ENCODE data around the gene SNAPC3. TPM values are rescaled to one million over a fixed set of nuclear protein-coding genes. Genes with fewer than 3 reads are reported as not detected.

The SNAPC3 gene
- polyA plus RNA-seq, 1 donor (not counting 4 experiments of a cell fraction or from before 2014, with no cell fraction given), result 29.9 TPM

DNA sequence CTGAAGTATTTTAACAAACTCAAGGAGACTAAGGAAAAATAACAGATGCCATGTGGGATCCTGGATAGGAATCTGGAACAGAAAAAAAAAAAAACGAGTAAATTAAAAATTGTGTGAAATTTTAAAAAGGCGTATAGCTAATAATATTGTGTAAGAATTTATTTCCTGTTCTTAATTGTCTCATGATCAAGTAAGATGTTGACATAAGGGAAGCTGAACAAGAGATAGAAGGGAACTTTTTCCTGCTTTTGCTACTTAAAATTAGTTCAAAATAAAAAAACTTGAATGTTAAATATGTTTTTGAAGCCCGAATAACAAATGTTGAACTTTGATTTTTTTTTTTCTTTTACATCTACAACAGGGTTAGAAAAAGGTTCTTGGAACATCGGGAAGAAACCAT, 10.5 kb downstream of the SNAPC3 start:
- no peak for FAIRE-seq
- DNase-seq (ENCODE audit: low read depth, low spot score), result no peak
- Histone ChIP-seq H3K4me1 (ENCODE audit: control insufficient read depth, extremely low read depth, insufficient read depth, low read length) (no peaks in the 10 kb centered on the region), H3K36me3 (ENCODE audit: control insufficient read depth in 2 of 2, extremely low read depth in 1 of 2, insufficient read depth in 2 of 2, low read length in 2 of 2) (peaks cover 0 to 4% of the 10 kb centered on the region in 2 experiments), H2AFZ (ENCODE audit: control insufficient read depth, low read length) (no peak overlapping the region), H3K4me2 (ENCODE audit: control insufficient read depth, extremely low read depth, insufficient read depth, low read depth, low read length) (no peak overlapping the region), H3K9me1 (ENCODE audit: control insufficient read depth, extremely low read depth, insufficient read depth, low read length) (no peaks in the 10 kb centered on the region), H3K9me3 (ENCODE audit: control insufficient read depth, low read depth, low read length) (no peaks in the 10 kb centered on the region), H3K79me2 (ENCODE audit: control insufficient read depth, insufficient read depth, low read length) (peaks cover 67% of the 10 kb centered on the region), H3K27ac (ENCODE audit: control insufficient read depth, insufficient read depth, low read length) (no peak overlapping the region), H3K27me3 (ENCODE audit: control insufficient read depth, extremely low read depth, insufficient read depth, low read length) (no peaks in the 10 kb centered on the region), H3K4me3 (ENCODE audit: control insufficient read depth in 2 of 3, extremely low read depth in 1 of 3, insufficient read depth in 2 of 3, low read depth in 1 of 3, low read length in 3 of 3) (no peak overlapping the region), H4K20me1 (ENCODE audit: control insufficient read depth, extremely low read depth, insufficient read depth, low read length) (no peaks in the 10 kb centered on the region), H3K9ac (ENCODE audit: control insufficient read depth, extremely low read depth, insufficient read depth, low read length) (no peak overlapping the region)
- dilution Hi-C loops (cut with MboI; ENCODE audit: extremely low pct_ligation_motif_present, low sequenced_read_pairs), result no loop called here
- no peak for TF ChIP-seq EZH2 (IDR thresholded peaks at IDR 0.05; ENCODE audit: low read length)
- TF ChIP-seq CTCF (optimal IDR thresholded peaks at IDR 0.05 in 1 of 3, IDR thresholded peaks at IDR 0.05 in 1 of 3, conservative IDR thresholded peaks at IDR 0.05 in 1 of 3; ENCODE audit: extremely low read depth in 1 of 3, insufficient read depth in 2 of 3, low read length in 3 of 3), result no peak

DNA sequence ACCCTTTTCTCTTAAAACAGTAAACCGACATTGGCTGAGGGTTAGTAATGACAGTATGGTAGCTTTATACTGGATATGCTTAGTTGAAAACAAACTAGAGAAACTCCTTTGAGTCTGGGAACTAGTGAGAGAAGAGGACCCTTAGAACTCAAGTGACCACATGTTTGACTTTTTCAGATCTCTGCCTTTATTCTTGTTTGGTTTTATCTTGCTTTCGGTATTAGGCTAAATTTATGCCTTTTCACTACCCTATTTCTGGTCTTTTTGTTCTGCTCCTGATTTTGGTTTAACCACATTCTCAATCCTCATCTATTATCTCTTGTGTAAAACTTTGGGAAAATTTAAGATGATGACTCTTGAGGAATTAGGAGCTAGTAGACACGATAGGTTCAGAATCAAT, 11.0 kb downstream of the SNAPC3 start:
- FAIRE-seq (no peak), DNase-seq (ENCODE audit: low read depth, low spot score) (no peak)
- Histone ChIP-seq H3K27ac (ENCODE audit: control insufficient read depth, insufficient read depth, low read length) (no peak overlapping the region), H3K27me3 (ENCODE audit: control insufficient read depth, extremely low read depth, insufficient read depth, low read length) (no peaks in the 10 kb centered on the region), H3K9me1 (ENCODE audit: control insufficient read depth, extremely low read depth, insufficient read depth, low read length) (no peaks in the 10 kb centered on the region), H3K4me2 (ENCODE audit: control insufficient read depth, extremely low read depth, insufficient read depth, low read depth, low read length) (no peak overlapping the region), H3K36me3 (ENCODE audit: control insufficient read depth in 2 of 2, extremely low read depth in 1 of 2, insufficient read depth in 2 of 2, low read length in 2 of 2) (peaks cover 0 to 4% of the 10 kb centered on the region in 2 experiments), H3K9ac (ENCODE audit: control insufficient read depth, extremely low read depth, insufficient read depth, low read length) (no peak overlapping the region), H3K79me2 (ENCODE audit: control insufficient read depth, insufficient read depth, low read length) (peaks cover 70% of the 10 kb centered on the region), H3K4me1 (ENCODE audit: control insufficient read depth, extremely low read depth, insufficient read depth, low read length) (no peaks in the 10 kb centered on the region), H3K4me3 (ENCODE audit: control insufficient read depth in 2 of 3, extremely low read depth in 1 of 3, insufficient read depth in 2 of 3, low read depth in 1 of 3, low read length in 3 of 3) (no peak overlapping the region), H2AFZ (ENCODE audit: control insufficient read depth, low read length) (no peak overlapping the region), H4K20me1 (ENCODE audit: control insufficient read depth, extremely low read depth, insufficient read depth, low read length) (no peaks in the 10 kb centered on the region), H3K9me3 (ENCODE audit: control insufficient read depth, low read depth, low read length) (no peaks in the 10 kb centered on the region)
- dilution Hi-C loops (cut with MboI; ENCODE audit: extremely low pct_ligation_motif_present, low sequenced_read_pairs), result no loop called here
- no peak for TF ChIP-seq CTCF (optimal IDR thresholded peaks at IDR 0.05 in 1 of 3, IDR thresholded peaks at IDR 0.05 in 1 of 3, conservative IDR thresholded peaks at IDR 0.05 in 1 of 3; ENCODE audit: extremely low read depth in 1 of 3, insufficient read depth in 2 of 3, low read length in 3 of 3)
- TF ChIP-seq EZH2 (IDR thresholded peaks at IDR 0.05; ENCODE audit: low read length), result no peak

All from keratinocyte (primary cell).